Heart right ventricle (tissue), 16 donors: ENCODE results near the gene DHRS9. TPM values are rescaled to one million over a fixed set of nuclear protein-coding genes. Genes with fewer than 3 reads are reported as not detected.
"Not testable (repeated sequence)": the region's sequence is repeated elsewhere in the genome, so short reads cannot be mapped to it uniquely, and the experiment has no call there.

Source experiments
- ATAC-seq, 8 donors: fragments of 200-7000 bp; cut with Tn5 transposase; one replicate each; pipeline ENCODE4 v1.9.1; 2020; ENCODE audit warnings: mild to moderate bottlenecking in 8 of 8, moderate library complexity in 8 of 8, moderate number of reproducible peaks in 1 of 8
- DNase-seq, 2 donors: peaks; one replicate each; pipeline ENCODE4 v3.0.0-alpha.2; 2020
- H3K27ac ChIP-seq, 10 donors: fragments of 200-600 bp; sonication (generic) in 2 of 10; one replicate each; pipeline versions ENCODE4 v1.5.0 to v1.8.0; 2020 to 2022; ENCODE audit warnings: mild to moderate bottlenecking in 3 of 10
- H3K27me3 ChIP-seq, 7 donors: fragments of 200-600 bp; one replicate each; pipeline ENCODE4 v1.8.0; 2021 to 2022; ENCODE audit warnings: mild to moderate bottlenecking in 2 of 7
- H3K36me3 ChIP-seq, 9 donors: fragments of 200-600 bp; sonication (generic) in 1 of 9; one replicate each; pipeline versions ENCODE4 v1.5.0 to v1.8.0; 2020 to 2022; ENCODE audit warnings: mild to moderate bottlenecking in 2 of 9
- H3K4me1 ChIP-seq, 9 donors: fragments of 200-600 bp; sonication (generic) in 1 of 9; one replicate each; pipeline versions ENCODE4 v1.5.0 to v1.8.0; 2020 to 2022; ENCODE audit warnings: mild to moderate bottlenecking in 4 of 9
- H3K4me3 ChIP-seq, 10 donors: fragments of 200-600 bp; sonication (generic) in 2 of 10; one replicate each; pipeline versions ENCODE4 v1.5.0 to v1.8.0; 2020 to 2022; ENCODE audit warnings: mild to moderate bottlenecking in 7 of 10, moderate library complexity in 2 of 10
- H3K9me3 ChIP-seq, 11 donors: fragments of 200-600 bp in 10 of 11; sonication (generic) in 2 of 11; one replicate each; pipeline versions ENCODE4 v1.5.0 to v1.8.0; 2013 to 2022; ENCODE audit warnings: mild to moderate bottlenecking in 2 of 11, control low read depth in 1 of 11, moderate library complexity in 1 of 11
- CTCF ChIP-seq, 9 donors: fragments of 200-600 bp; sonication (generic) in 2 of 9; IDR thresholded peaks; one replicate each; pipeline versions ENCODE4 v1.5.0 to v1.8.0; 2021 to 2022; ENCODE audit warnings: antibody characterized with exemption in 9 of 9, mild to moderate bottlenecking in 5 of 9, moderate library complexity in 1 of 9
- WGBS, 2 donors: extraction: QIAGEN DNeasy Blood & Tissue Kit; methylation state at CpG; one replicate each; pipeline ENCODE4 v1.1.7; 2013; ENCODE audit warnings: inconsistent platforms in 1 of 2; 5-methylcytosine and 5-hydroxymethylcytosine counted together
- intact Hi-C, 10 donors: fragments of 100-400 bp; cut with DNase I; formaldehyde crosslinking; loops; one replicate each; pipeline versions ENCODE4 v1.11.1 to v1.14.2; 2022
- polyA plus RNA-seq, 2 donors: library from polyadenylated mRNA; stranded (reverse); fragments of 200-250 nt; gene quantifications; one replicate each; pipeline ENCODE4 v1.2.3, GENCODE V29; 2013
- total RNA-seq, 10 donors: library from RNA; stranded (reverse); fragmentation: NEBNext Ultra II Directional in 3 of 10; extraction: Animal tissue kit (Norgen Biotek cat#: 25700) in 3 of 10; gene quantifications; one replicate each; pipeline versions ENCODE4 v1.2.1 to v1.2.4, GENCODE V29; 2021 to 2023
- donor health status: Arrhythmogenic right ventricular cardiomyopathy.
- donor health status: ischemic (EF 13 %, LVEDD 7.1; RV severe dilation, severe dysfunction).
- donor health status: healthy with polysubstance abuse.
- donor health status: DM: no; HTN: yes; CAD: no.
- donor health status: DM: no; HTN: no; CAD: no.
- donor health status: ischemic (EF 25% LVEDD 6.9; RV normal size, moderate dysfunction).
- donor health status: ischemic (EF 25% LVEDD 5.7; RV mildly dilated, moderate dysfunction).
- donor health status: healthy.
- donor health status: DM: yes; HTN: yes; CAD: no.
- donor health status: Ischemic cardiomyopathy.
- donor health status: ischemic (EF 35%, LVEDD 5.7; RV mildly dilated, moderate dysfunction).
- donor health status: nonischemic (EF 11% LVEDD 7.7; RV severe dilation, severe dysfunction).
- donor health status: DM: yes; HTN: yes; CAD: no.
- donor health status: PGD.
- donor health status: ischemic (EF 29% LVEDD 5.4; RV normal size, mild dysfunction).
- donor health status: nonischemic (EF 23%, LVEDD 6.1; RV moderate dilation, normal function).

The DHRS9 gene
- total and polyA plus RNA-seq, 12 donors: 0.17 to 10.4 (median 1.5) TPM

DNA sequence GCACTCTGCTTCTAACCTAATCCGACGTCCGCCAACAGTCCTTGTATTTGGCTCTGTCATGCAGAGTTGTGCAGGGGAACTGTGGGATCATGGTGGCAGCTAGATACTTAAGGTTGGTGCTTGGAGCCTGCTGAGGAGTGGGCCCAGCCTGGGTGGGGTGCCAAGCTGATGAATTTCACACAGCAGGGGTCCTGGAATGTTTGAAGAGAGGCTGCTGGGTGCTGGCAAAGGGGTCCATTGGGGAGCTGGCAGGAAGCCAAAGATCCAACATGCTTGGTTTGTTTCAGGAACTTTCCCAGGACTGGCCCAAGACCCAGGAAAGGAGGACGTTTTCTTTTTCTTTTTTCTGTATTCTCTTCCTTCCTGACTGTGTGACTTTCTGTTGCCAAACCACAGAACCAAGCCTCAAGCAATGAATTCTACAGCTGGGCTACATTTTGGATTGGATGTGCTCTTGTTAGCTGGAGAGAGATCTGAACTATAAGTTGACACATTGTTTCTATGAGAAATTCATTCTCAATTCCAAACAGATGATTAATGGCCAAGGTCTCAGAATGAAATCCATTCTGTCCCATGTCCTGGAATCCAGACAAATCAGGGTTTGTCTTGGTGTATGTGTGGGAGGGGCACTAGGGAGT, 49.9 kb downstream of the DHRS9 start:
- Histone ChIP-seq H3K9me3 (no peaks in the 10 kb centered on the region), H3K36me3 (no peaks in the 10 kb centered on the region), H3K27me3 (peaks cover 0 to 3% (median 0%) of the 10 kb centered on the region in 7 donors), H3K27ac (no peak overlapping the region), H3K4me1 (peaks cover 0 to 36% (median 10%) of the 10 kb centered on the region in 9 donors), H3K4me3 (no peak overlapping the region)
- 48 to 53% methylated on average over 4 of the region's 4 CpGs for WGBS, 2 donors
- ATAC-seq (peak in 2 of 8 donors; percentile 45 to 48), DNase-seq (no peak)
- intact Hi-C loops: loop anchor here in 1 of 10 donors (10.0 kb wide), 1 partner anchor 276 kb away; no protein-coding TSS in a partner anchor
- TF ChIP-seq CTCF (IDR thresholded peaks at IDR 0.05): no peak

- 82 to 87% methylated on average over 4 of the region's 4 CpGs for WGBS, 2 donors
- intact Hi-C loops: loop anchor here in 1 of 10 donors (10.0 kb wide), 1 partner anchor 275 kb away; no protein-coding TSS in a partner anchor
- Histone ChIP-seq H3K27me3 (peaks cover 0 to 3% (median 0%) of the 10 kb centered on the region in 7 donors), H3K4me1 (peaks cover 0 to 36% (median 10%) of the 10 kb centered on the region in 9 donors), H3K4me3 (no peak overlapping the region), H3K9me3 (no peaks in the 10 kb centered on the region), H3K36me3 (no peaks in the 10 kb centered on the region), H3K27ac (no peak overlapping the region)
- DNase-seq (no peak), ATAC-seq (no peak)
- no peak for TF ChIP-seq CTCF (IDR thresholded peaks at IDR 0.05)
Measured at GRCh38 chr2:169119851-169120250, 50.5 kb downstream of the DHRS9 start.

GRCh38 chr2:169129703-169130243, 60.4 kb downstream of the DHRS9 start:
- H3K27me3 ChIP-seq: no peaks in the 10 kb centered on the region
- H3K4me3 ChIP-seq: no peak overlapping the region
- no peaks in the 10 kb centered on the region for H3K9me3 ChIP-seq
- DNase-seq (no peak), ATAC-seq (no peak)
- H3K27ac ChIP-seq: no peak overlapping the region
- 91 to 92% methylated on average over 5 of the region's 5 CpGs for WGBS, 2 donors
- TF ChIP-seq CTCF (IDR thresholded peaks at IDR 0.05): no peak
- H3K4me1 ChIP-seq: no peaks in the 10 kb centered on the region
- intact Hi-C loops: loop anchor here in 3 of 10 donors (5.0 to 10.0 kb wide), 2 partner anchors 165 to 167 kb away; no protein-coding TSS in a partner anchor
- H3K36me3 ChIP-seq: no peaks in the 10 kb centered on the region

- no peak for DNase-seq
- Histone ChIP-seq H3K9me3 (no peaks in the 10 kb centered on the region), H3K27ac (no peak overlapping the region), H3K4me1 (peaks cover 0 to 2% (median 0%) of the 10 kb centered on the region in 9 donors), H3K36me3 (no peaks in the 10 kb centered on the region), H3K27me3 (no peaks in the 10 kb centered on the region), H3K4me3 (no peak overlapping the region)
- WGBS, 2 donors: 31% methylated on average over 9 of the region's 9 CpGs
- TF ChIP-seq CTCF (IDR thresholded peaks at IDR 0.05): peak; percentile 62 to 87 (median 82)
- intact Hi-C loops: loop anchor here in 3 of 10 donors (5.0 to 10.0 kb wide), 2 partner anchors 167 to 170 kb away; no protein-coding TSS in a partner anchor
- peak in 3 of 8 donors; percentile 33 to 47 (median 39) for ATAC-seq
Measured at GRCh38 chr2:169131587-169132512, 62.5 kb downstream of the DHRS9 start.

DNA sequence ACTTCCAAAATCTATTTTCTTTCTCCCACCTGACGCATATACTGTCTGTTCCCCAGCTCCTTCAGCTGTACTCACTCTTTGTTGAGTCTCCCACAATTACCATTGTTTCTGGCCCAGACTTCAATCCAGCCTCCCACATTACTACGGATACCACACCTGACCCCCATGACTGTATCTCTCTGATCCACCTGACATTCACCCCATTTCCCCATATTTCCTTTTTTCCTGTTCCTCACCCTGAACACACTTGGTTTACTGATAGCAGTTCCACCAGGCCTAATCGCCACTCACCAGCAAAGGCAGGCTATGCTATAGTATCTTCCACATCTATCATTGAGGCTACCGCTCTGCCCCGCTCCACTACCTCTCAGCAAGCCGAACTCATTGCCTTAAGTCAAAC, 64.9 kb downstream of the DHRS9 start:
- peaks cover 0 to 16% (median 0%) of the 10 kb centered on the region in 9 donors for H3K4me1 ChIP-seq
- not testable (repeated sequence) for H3K27ac ChIP-seq, H3K4me3 ChIP-seq, H3K36me3 ChIP-seq, H3K9me3 ChIP-seq, H3K27me3 ChIP-seq, ATAC-seq, DNase-seq
- intact Hi-C loops: loop anchor here in 3 of 10 donors (5.0 to 10.0 kb wide), 2 partner anchors 169 to 172 kb away; no protein-coding TSS in a partner anchor
- WGBS, 2 donors: 79 to 88% methylated on average over 6 of the region's 6 CpGs

DNA sequence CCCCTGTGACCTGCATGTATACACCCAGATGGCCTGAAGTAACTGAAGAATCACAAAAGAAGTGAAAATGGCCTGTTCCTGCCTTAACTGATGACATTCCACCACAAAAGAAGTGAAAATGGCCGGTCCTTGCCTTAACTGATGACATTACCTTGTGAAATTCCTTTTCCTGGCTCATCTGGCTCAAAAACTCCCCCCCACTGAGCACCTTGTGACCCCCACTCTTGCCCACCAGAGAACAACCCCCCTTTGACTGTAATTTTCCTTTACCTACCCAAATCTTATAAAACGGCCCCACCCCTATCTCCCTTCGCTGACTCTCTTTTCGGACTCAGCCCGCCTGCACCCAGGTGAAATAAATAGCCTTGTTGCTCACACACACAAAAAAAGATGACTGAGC, 67.1 kb downstream of the DHRS9 start:
- not testable (repeated sequence) for H3K4me3 ChIP-seq, ATAC-seq, H3K36me3 ChIP-seq, H3K27me3 ChIP-seq, DNase-seq, H3K27ac ChIP-seq, H3K9me3 ChIP-seq
- intact Hi-C loops: loop anchor here in 3 of 10 donors (5.0 to 10.0 kb wide), 2 partner anchors 172 to 174 kb away; no protein-coding TSS in a partner anchor
- WGBS, 2 donors: 93 to 96% methylated on average over 4 to 5 of the region's 5 CpGs
- peaks cover 0 to 16% (median 0%) of the 10 kb centered on the region in 9 donors for H3K4me1 ChIP-seq
